Transverse colon (tissue), 3 donors: ENCODE measurements around the gene CDYL.

Experiments
- CTCF ChIP-seq, 5 experiments: fragments of 200-600 bp in 3 of 5; fragments of 450-650 bp in 2 of 5; sonication (generic) in 3 of 5; IDR thresholded peaks; 1 replicate in 2 of 5; 2 replicates in 3 of 5; pipeline ENCODE4 v1.5.1; 2016 to 2017; ENCODE audit warnings: antibody characterized with exemption in 5 of 5, inconsistent platforms in 3 of 5, mild to moderate bottlenecking in 2 of 5, moderate library complexity in 1 of 5
- EP300 ChIP-seq: sonication (generic); formaldehyde crosslinking; IDR thresholded peaks from one replicate; pipeline ENCODE4 v1.6.1; 2017; ENCODE audit warnings: antibody characterized with exemption, low read depth
- POLR2A ChIP-seq: fragments of 450-650 bp; IDR thresholded peaks from one replicate; pipeline ENCODE4 v1.6.1; 2016; ENCODE audit warnings: antibody characterized with exemption, mild to moderate bottlenecking, moderate library complexity

GRCh38 chr6:4916954-4917561 is 140.9 kb downstream of the CDYL start:
- TF ChIP-seq CTCF (IDR thresholded peaks at IDR 0.05) (no peak), EP300 (no peak), POLR2A (no peak)
